NCI-H2196 (cell line): ENCODE measurements around the gene TSPOAP1.

ENCODE experiments used
- DNase-seq: peaks from one replicate; lab custom pipeline; 2025; ENCODE audit not compliant: unreplicated experiment; lab: John Stamatoyannopoulos, UW

The TSPOAP1 gene

GRCh38 chr17:58363457-58364185 is 35.0 kb upstream of the TSPOAP1 start:
- DNase-seq, result no peak

- DNase-seq, result no peak
These were observed 33.9 kb upstream of the TSPOAP1 start for GRCh38 chr17:58362368-58363014.

GRCh38 chr17:58360296-58361063 is 31.9 kb upstream of the TSPOAP1 start:
- DNase-seq, result peak; percentile 37

DNA sequence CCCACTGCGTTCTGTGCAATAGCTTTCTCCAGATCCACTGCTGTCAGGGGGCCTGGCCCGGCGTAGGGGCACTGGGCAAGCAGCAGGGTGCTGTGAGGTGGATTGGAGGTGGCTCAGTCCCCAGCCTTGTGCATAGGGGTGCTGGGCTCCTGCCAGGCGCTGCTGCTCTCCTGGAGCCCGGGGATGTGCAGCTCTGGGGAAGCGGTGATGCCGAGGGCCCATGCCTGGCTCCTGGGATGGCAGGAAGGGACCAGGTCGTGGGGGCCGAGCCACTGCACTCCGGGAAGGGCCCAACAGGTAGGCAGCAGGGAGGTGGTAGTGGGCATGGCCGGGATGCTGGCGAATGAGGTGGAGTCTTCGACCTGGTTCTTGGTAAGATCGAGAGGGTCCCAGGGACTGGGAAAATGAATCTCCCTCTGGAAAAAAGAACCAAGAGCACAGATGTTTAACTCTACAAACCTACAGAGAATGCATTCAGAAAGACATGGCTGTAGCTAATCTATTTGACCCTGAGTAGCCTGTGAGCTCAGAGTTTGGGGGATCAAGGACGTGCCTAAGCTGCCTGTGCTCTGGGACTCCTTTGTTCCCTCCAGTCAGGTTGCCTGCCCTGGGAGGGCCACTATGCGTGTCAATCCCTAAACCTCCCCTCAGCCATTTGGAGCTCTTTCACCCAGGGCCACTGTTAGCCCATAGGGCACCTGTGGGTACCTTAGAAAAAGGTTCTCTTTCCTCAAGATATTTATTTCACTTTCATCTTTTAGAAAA is 30.0 kb upstream of the TSPOAP1 start:
- no peak for DNase-seq

- no peak for DNase-seq
These were observed 29.0 kb upstream of the TSPOAP1 start for GRCh38 chr17:58357312-58358297.

DNA sequence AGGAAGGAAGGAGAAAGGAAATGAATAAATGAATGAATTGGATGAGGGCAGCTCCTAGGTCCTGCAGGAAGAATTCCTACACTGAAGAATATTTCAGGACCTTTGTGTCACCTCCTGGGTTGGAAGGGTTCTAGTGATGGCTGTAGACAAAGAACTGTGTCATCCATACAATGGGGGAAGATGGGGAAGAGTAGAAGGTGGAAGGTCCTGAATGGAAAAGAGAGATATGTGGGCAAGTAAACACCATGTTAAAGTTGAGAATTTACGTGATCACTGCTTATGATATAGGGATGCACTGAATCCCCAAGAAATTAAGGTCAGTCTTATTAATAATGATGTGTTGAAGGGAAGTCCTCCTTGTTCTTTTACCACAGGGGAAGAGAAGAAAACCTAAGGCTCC is 27.6 kb upstream of the TSPOAP1 start:
- DNase-seq, result no peak

DNA sequence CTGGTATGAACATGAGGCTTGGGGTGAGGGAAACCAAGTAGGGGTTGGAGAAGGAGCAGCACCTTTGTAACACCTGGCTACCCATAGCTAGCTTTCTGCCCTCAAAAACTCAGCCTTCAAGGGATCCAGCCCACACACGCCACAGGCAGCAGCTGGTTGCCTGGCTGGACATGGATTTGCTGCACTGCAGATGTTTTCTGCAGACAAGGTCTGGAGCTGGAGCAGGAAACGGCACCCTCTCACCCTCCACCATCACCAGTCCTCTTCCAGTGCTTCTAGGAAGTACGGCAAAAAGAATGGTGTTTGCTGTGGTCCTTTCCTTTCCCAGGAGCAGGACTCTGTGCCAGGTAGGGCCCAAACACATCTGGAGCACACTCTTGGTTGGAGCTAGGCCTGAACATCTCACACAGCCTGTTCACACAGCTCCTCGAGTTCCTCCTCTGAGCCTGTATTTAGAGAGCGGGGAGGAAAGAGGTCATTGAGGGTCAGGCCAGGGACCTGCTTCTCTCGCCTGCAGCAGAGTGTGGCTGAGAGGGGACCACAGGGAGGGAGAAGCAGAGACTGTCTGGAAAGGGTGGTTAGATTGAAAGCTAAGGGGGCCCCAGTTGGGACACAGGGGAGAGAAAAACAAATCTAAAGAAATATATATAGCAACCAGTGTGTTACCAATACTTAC is 26.1 kb upstream of the TSPOAP1 start:
- DNase-seq, result no peak

DNA sequence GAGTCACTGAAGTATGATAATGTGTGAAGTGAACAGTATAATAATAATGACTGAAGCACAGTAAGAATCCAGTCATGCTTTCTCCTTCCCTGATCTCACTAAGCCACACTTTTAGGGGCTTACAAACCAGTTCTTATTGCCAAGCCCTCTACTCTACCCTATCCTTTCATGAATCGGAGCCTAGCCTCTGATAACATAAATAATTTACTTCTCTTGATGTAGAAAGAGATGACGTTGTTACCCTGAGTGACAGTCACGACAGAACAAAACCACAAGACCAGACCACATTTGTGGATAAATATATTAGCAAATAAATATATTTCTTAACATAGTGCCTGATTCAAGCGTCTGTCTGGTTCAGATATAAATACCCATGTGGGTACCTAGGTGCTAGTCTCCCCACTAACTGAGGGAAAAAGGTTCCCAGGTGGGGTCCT is 24.8 kb upstream of the TSPOAP1 start:
- no peak for DNase-seq

- no peak for DNase-seq
These were observed 24.2 kb upstream of the TSPOAP1 start for GRCh38 chr17:58352596-58353388.

DNA sequence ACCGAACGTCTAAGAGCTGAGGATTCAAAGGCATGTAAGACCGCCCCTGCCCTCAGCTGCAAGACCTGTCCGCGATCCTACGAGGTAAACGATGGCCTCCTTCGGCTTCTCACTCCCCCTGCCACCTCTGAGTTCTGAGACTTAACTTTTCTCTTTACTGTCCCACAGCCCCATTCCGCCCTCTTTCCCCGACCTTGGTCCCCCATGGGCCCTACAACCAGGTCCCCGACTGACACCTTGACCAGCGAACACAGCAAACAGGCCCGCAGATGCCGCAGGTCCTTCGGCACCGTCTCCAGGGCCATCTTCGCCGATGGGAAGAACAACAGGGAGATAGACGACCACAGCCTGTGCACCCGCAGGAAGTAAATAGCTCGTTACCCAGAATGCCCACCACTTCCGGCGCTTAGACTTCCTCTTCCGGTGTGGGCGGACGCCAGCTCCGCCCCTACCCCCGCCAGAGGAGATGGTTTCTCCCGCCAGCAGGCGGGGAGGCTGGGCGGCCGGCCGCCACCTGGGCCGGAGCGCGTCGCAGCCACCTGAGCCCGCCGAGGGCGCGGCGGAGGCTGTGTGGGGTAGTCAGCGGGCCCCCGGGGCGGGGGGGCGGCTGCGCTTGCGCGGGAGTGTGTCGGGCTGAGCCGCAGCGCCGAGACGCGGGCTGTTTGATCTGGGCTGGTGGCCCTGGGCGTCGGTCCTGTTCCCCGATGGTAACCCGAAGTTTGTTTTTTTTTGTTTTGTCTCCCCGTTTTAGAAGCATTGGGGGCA is 23.4 kb upstream of the TSPOAP1 start, which contains the start of gene SUPT4H1:
Gene SUPT4H1, minus strand, starts transcription at position 371 of the 765 bp plus-strand sequence. Its CDS starts 66 bp downstream, at position 305.
- peak; percentile 97 for DNase-seq

- DNase-seq, result no peak
These were observed 22.6 kb upstream of the TSPOAP1 start for GRCh38 chr17:58351182-58351581.

- DNase-seq, result no peak
These were observed 19.4 kb upstream of the TSPOAP1 start for GRCh38 chr17:58348038-58348437.

DNA sequence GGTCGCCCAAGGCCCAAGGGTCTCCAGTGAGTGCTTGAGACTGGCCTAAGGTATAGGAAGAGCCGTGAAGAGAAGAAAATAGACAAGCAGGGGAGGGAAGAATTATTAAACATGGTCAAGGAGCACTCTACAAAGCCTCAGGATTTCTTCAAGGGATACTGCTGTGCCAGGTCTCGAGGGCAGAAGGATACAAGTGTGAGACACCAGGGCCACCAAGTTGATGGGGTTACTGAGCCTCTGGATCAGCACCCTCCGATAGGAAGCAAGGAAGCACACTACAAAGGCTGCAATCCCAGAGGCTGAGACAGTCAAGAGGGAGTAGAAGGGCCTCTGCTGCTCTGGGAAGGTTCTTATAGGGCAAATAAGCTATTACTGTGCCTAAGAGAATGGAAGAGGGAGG is 16.9 kb upstream of the TSPOAP1 start:
- DNase-seq, result no peak

- DNase-seq, result no peak
These were observed 16.2 kb upstream of the TSPOAP1 start for GRCh38 chr17:58344791-58345157.

GRCh38 chr17:58344047-58344790 is 15.6 kb upstream of the TSPOAP1 start:
- DNase-seq, result no peak

- DNase-seq, result no peak
These were observed 14.5 kb upstream of the TSPOAP1 start for GRCh38 chr17:58343131-58343530.

GRCh38 chr17:58341861-58342475 is 13.4 kb upstream of the TSPOAP1 start:
- DNase-seq, result no peak
